ENCODE results near the gene SIRT6.
A peak's percentile ranks its signal among the peaks of the same experiment; 100 is the strongest.
"Not testable (repeated sequence)": the region's sequence is repeated elsewhere in the genome, so short reads cannot be mapped to it uniquely, and the experiment has no call there.

The SIRT6 gene

DNA sequence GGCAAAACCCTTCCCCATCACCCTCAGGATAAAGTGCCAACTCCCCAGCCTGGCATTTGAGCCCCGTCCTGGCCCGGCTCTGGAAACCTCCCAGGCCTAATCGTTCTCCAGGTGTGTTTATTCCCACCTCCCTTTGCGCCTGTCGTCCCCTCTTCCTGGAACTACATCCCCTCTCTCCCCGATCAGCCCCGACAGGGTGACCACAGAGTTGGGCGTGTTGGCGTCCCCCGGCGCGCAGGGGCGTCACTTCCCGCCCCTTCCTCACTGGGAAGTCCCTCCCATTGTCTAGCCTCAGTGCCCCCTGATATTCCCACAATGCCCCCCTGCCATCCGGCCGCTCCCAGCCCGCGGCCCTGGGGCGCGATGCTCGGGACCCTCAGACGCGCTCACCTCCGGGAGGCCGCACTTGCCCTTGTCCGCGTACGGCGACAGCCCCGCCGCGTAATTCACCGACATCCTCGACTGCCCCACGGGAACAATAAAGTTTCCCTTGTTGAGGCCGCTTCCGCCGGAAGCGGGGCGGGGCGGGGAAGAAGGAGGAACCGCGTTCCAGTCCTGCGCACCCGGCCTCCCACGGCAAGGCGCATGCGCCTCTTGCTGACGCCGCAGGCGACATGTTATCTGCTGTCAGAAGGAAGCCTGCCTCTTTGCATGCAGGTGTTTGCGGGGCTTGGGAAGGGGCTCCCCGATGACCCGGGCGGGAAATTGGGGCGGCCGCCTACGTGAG is at the start of gene SIRT6, which contains the start of gene ANKRD24:
Gene SIRT6 (minus strand): TSS at position 480 of the 727 bp plus-strand sequence. CDS start 24 bp downstream, at position 456.
Gene ANKRD24 (plus strand): TSS at position 606 of the 727 bp plus-strand sequence. CDS start 3,737 bp downstream, outside the sequence.
- DNase-seq, result peak; percentile 96

DNA sequence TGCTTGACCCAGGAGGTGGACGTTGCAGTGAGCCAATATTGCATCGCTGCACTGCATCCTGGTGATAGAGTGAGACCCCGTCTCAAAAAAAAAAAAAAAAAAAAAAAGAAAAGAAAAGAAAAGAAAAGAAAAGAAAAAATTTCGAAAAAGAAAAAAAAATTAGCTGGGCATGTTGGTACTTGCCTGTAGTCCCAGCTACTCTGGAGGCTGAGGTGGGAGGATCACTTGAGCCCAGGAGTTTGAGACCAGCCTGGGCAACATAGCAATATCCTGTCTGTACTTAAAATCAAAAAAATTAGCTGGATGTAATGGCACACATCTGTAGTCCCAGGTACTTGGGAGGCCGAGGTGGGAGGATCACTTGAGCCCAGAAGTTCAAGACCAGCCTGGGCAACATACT is 49.8 kb upstream of the SIRT6 start:
- not testable (repeated sequence) for DNase-seq

DNA sequence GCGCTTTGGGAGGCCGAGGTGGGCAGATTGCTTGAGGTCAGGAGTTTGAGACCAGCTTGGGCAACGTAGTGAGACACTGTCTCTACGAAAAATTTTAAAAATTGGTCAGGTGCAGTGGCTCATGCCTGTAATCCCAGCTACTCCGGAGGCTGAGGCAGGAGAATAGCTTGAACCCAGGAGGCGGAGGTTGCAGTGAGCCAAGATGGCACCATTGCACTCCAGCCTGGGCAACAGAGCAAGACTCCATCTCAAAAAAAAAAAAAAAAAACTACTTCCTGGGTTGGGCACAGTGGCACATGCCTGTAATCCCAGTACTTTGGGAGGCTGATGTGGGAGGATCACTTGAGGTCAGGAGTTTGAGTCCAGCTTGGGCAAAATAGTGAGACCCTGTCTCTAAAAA is 49.2 kb upstream of the SIRT6 start:
- DNase-seq, result not testable (repeated sequence)

DNA sequence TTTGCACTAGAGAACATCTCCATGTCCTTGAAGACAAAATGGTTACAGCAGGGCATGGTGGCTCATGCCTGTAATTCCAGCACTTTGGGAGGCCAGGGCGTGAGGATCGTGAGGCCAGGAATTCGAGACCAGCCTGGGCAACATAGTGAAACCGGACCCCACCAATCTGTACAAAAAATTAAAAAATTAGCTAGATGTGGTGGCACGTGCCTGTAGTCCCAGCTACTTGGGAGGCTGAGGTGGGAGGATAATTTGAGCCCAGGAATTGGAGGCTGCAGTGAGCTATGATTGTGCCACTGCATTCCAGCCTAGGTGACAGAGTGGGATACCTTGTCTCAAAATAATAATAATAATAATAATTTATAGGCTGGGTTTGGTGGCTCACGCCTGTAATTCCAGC is 47.9 kb upstream of the SIRT6 start:
- DNase-seq, result not testable (repeated sequence)

DNA sequence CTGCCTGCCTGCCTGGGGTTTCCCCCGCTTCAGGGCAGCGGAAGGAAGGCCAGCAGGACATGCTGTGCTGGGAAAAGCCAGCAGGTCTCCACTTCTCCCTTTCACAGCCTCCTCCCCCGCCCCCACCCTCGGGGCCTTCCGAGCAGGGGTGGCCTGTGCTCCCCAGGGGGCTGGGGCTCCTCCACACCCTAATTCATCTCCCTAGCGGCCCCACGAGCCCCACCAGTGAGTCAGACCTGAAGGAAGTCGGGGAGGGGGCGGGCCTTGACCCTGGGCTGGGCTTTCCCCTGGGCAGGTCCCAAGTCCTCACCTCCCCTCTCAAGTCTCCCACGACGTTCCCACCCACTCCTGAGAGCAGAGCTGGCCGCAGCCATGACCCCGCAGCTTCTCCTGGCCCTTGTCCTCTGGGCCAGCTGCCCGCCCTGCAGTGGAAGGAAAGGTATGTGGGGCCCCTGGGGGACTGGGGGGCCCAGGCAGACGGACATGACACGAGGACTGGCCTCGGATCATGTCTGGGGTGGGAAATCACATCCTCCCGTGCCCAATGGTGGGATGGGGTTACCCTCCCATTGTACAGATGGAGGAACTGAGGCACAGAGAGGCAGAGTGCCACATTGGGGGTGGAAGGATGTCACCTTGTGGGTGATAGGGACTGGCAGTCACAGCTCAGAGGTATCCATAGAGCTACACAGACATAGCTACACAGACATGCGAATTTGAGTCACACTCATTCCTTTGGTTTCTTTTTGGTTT is 47.0 kb upstream of the SIRT6 start, which contains the start of gene EBI3:
Gene EBI3 (plus strand): TSS at position 345 of the 753 bp plus-strand sequence. CDS start 28 bp downstream, at position 373.
- no peak for DNase-seq

DNA sequence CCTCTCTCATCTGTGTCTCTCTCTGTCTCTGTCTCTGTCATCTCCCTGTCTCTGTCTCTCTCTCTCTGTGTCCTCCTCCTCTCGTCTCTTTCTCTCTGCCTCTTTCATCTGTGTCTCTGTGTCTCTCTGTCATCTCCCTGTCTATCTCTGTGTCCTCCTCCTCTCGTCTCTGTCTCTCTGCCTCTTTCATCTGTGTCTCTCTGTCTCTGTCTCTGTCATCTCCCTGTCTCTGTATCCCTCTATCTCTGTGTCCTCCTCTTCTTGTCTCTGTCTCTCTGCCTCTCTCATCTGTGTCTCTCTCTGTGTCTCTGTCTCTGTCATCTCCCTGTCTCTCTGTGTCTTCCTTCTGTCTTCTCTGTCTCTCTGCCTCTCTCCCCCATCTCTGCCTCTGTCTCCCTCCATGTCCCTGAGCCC is 46.4 kb upstream of the SIRT6 start:
- DNase-seq, result no peak

DNA sequence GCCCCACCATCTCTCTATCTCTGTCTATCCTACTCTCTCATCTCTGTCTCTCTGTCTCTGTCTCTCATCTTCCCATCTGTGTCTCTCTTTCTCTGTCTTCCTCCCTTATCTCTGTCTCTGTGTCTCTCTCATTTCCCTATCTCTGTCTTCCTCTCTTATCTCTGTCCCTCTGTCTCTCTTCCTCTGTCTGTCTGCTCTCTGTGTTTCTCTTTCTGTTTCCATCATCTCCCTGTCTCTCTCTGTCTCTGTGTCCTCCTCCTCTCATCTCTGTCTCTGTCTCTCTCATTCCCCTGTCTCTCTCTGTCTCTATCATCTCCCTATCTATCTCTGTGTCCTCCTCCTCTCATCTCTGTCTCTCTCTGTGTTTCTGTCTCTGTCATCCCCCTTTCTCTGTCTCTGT is 45.4 kb upstream of the SIRT6 start:
- no peak for DNase-seq

DNA sequence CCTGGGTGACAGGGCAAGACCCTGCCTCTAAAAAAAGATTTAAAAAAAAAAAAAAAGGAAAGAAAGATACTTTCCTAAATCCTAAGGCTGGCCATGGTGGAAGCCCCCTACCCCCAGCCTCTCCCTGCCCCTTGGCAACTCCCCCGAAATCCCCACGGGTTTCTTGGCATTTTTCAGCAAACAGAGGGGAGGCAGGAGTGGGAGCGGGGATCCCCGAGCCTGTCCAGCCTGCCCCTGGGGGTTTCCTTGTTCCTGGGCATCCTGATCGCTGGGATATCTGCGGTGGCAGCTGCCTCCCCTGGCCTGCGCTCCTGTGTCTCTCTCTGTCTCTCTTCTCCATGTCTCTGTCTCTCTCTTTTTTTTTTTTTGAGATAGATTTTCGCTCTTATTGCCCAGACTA is 43.5 kb upstream of the SIRT6 start:
- DNase-seq, result no peak

DNA sequence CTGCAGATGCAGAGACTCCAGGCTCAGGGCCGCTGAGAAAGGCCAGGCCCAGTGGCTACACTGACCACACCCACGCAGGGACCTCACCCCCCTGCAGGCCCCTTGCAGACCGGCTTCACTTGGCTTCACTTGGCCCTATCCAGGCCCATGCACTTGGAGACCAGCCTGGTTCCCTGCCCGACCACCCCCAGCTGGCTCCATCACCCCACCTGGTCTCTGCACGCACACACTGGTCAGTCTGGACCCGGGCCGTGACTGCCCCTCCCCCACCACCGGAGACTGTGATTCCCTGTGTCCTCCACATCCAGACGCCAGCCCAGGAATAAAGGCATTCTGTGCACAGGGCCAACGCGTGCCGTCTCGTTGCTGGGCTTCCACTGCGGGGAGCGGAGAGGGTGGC is 42.1 kb upstream of the SIRT6 start:
- DNase-seq, result no peak

DNA sequence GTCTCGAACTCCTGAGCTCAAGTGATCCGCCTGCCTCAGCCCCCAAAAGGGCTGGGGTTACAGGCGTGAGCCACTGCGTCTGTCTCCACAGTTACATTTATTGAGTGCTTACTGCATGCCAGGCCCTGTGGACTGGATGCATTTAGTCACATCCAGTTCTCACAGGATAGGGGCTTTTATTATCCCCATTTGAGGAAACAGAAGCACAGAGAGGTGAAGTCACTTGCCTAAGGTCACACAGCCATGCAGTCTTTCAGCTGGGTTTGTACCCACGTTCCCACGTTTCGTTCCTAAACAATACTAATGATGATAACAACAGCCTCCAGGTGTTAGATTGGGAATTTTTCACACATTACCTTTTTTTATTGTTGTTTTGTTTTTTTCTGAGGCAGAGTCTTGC is 37.8 kb upstream of the SIRT6 start:
- DNase-seq, result no peak

DNA sequence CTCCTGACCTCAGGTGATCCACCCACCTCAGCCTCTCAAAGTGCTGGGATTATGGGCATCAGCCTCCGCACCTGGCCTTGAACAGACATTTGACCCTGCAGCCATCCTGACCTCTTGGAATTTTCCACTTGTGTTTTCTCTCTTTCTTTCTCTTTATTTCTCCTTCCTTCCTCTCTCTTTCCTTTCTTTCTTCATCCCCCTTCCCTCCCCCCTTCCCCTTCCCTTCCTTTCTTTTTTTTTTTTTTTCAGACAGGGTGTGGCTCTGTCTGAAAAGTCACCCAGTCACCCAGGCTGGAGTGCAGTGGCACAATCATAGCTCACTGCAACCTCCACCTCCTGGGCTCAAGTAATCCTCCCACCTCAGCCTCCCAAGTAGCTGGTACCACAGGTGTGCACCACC is 36.2 kb upstream of the SIRT6 start:
- not testable (repeated sequence) for DNase-seq

DNA sequence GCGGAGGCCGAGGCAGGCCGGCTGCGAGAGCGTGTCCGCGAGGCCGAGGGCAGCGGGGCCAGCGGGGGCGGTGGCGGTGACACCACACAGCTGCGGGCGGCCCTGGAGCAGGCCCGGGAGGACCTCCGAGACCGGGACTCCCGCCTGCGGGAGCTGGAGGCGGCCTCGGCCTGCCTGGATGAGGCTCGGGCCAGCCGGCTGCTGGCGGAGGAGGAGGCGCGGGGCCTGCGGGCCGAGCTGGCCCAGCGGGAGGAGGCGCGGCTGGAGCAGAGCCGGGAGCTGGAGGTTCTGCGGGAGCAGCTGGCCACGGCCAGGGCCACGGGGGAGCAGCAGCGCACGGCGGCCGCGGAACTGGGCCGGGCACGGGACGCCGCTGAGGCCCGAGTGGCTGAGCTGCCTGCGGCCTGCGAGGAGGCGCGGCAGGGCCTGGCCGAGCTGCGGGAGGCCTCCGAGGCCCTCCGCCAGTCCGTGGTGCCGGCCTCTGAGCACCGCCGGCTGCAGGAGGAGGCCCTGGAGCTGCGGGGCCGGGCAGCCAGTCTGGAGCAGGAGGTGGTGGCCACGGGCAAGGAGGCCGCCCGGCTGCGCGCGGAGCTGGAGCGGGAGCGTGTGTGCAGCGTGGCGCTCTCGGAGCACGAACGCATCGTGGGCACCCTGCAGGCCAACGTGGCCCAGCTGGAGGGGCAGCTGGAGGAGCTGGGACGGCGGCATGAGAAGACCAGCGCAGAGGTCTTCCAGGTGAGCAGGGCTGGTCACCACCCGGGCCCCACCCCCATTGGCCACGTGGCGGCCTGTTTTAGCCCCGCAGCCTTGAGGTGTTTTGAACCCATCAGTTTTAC is 35.3 kb upstream of the SIRT6 start:
- no peak for DNase-seq

DNA sequence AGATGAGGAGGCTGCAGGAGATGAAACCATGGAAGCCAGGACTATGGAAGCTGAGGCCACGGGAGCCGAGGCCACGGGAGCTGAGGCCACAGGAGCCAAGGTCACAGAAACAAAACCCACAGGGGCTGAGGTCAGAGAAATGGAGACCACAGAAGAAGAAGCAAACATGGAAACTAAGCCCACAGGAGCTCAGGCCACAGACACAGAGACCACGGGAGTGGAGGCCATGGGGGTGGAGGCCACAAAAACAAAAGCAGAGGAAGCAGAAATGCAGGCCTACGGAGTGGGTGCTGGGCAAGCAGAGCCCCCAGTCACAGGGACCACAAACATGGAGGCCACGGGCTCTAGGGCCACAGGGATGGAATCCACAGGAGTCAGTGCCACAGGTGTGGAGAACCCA is 34.5 kb upstream of the SIRT6 start:
- DNase-seq, result no peak

DNA sequence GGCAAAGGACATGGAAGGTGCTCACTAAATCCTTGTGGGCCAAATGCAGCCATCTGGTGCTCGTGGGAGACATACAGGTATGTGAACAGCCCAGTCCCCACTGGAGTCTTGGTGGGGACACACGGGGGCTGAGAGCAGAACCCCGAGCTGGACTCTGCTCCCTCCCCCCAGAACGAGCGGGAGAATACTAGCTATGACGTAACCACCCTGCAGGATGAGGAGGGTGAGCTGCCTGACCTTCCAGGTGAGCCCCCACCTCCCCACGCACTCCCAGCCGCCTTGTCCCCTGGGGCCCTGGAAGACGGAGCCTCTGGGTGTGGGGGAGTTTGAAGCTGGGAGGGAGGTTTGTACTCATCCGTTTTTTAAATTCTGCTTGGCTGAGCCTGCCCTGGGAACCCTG is 33.4 kb upstream of the SIRT6 start:
- DNase-seq, result no peak

DNA sequence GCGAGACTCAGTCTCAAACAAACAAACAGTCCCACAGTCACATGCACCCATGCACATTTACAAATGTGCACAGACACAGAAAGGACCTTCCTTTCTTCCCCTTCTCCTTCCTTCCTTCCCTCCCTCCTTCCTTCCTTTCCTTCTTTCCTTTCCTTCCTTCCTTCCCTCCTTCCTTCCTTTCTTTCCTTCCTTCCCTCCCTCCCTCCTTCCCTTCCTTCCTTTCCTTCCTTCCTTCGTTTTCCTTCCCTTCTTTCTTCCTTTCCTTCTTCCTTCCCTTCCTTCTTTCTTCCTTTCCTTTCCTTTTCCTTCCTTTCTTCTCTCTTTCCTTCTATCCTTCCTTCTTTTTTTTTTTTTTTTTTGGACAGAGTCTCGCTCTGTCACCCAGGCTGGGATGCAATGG is 30.8 kb upstream of the SIRT6 start:
- DNase-seq, result no peak

DNA sequence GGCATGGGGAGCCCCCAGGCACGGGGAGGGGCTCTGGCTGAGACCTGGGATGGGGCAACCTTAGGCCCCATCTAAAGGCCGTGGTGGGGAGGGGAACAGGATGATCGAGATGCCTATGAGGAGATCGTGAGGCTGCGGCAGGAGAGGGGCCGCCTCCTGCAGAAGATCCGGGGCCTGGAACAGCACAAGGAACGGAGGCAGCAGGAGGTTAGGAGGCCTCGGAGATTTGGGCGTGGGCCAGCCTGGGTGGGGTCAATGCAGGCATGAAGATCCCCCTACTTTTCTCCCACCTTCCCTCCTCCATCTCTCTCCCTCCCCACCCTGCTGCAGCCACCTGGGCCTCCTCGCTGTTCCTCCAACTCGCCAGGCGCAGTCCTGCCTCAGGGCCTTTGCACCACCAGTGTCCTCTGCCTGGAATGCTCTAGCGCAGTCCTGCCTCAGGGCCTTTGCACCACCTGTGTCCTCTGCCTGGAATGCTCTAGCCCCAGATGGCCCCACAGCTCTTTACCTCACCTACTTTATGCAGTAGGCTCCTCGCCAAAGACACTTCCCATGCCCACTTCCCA is 27.9 kb upstream of the SIRT6 start:
- DNase-seq, result no peak

DNA sequence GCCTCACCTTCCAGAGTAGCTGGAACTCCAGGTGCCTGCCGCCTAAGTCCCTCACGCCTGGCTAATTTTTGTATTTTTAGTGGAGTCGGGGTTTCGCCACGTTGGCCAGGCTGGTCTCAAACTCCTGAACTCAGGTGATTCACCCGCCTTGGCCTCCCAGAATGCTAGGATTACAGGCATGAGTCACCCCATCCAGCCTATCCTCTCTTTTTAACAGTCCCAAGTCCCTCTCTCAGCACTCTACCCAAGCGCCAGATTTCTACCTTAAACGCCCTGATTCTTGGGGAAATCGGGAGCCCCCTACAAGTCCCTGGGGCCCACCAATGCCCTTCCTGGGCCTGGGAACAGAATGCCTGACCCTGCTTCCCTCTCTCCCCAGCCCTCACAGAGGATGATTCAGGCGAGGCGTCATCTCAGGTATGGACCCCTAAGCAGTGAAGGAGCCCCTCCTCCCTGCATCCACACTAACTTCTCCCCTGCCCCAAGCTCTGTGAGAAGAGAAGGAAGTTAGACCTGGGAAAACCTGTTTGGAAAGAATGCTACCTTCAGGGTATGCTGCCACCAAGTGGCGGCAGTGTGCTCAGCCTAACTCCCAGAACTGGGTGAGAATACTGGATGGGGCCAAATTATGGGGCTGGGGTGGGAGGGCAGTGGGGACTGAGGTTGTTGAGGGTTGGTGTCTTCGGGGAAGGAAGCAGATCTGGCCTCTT is 26.2 kb upstream of the SIRT6 start:
- DNase-seq, result no peak

DNA sequence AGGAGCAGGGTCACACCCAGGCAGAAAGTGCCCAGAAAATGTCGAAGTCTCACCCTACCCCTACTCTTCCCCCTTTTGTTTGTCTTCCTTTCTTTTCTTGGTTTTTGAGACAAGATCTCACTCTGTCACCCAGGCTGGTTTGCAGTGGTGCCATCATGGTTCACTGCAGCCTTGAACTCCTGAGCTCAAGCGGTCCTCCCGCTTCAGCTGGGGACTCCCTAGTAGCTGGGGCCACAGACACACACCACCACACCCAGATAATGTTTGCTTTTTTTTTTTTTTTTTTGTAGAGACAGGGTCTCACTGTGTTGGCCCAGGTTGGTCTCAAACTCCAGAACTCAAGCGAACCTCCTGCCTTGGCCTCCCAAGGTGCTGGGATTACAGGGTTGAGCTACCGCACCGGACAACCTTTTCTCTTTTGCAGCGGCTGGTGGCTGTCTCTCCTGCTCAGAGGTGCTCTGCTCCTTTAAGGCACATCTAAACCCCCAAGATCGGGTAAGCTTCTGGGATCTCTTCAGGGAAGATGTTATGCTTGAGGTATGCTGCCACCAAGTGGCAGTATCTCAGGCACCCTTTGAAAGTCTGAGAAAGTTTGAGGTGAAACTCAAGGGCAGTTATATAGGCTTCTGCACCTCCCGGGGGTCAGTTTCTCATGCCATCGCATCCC is 24.6 kb upstream of the SIRT6 start:
- DNase-seq, result no peak

DNA sequence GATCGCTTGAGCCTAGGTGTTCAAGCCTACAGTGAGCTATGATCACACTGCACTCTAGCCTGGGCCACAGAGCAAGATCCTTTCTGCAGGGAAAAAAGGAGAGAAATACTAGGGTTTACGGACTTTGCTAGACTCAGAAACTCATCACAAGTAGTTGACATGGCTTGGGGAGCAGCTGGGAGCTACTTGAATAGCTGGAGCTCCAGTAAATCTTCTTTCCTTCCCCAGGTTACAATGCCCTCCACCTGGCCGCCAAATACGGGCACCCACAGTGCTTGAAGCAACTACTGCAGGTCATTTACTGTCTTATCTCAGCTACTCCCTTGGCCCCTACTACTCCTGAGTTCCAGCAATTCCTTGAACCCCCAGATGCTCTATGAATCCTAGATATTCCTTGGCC is 19.4 kb upstream of the SIRT6 start:
- DNase-seq, result no peak

DNA sequence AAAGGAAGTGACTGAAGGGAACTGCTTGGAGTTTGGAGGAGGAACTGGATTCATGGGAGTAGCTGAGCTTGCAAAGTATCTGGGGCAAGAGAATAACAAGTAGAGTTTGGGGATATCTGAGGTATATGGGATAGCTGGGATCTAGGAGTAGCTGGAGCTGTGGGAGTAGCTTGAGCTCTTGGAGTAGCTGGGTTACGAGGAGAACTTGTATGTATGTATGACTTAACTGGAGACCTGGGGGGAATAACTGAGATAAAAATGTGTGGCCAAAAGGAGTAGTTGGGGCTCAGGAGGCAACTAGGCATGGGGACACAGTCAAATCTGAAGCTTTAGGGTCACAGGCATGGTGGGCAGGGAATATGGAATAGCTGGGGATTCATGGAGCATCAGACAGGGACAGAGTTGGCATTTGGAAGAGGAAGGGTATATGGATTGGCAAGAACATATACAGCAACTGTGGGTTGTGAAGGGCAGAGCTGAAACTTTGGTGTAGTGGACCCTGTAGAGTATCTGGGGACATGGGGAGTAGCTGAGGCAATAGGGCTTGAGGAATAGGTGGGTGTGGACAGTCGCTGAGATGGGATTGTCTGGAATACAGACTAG is 18.7 kb upstream of the SIRT6 start:
- DNase-seq, result no peak

DNA sequence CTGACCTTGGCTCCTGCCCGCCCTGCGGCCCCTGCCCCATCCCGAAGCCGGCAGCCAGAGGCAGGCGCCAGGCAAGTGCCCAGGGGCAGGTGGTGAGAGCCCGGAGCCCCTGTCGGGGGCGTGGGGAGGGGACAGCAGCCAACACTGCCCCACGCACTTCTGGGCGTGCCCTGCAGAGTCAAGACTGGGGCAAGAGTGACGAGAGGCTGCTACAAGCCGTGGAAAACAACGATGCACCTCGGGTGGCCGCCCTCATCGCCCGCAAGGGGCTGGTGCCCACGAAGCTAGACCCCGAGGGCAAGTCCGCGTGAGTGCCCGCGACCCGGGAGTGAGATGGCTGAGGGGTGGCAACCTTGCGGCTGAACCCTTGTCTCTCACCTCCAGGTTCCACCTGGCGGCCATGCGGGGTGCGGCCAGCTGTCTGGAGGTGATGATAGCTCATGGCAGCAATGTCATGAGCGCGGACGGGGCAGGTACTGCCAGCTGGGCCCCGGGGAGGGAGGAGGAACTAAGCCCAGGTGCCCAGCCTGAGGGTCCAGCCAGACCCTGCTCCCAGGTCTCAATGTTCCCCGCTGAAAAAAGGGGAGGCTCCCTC is 17.4 kb upstream of the SIRT6 start:
- DNase-seq, result no peak
